Liver (tissue), 2 donors: ENCODE results near the gene CORO7.

ENCODE experiments used
- CTCF ChIP-seq: fragments of 150-350 bp; IDR thresholded peaks from 2 replicates; pipeline ENCODE4 v1.5.1; 2017; ENCODE audit warnings: improper control_type of control experiment, low read depth, low read length; ENCODE audit not compliant: missing input control
- REST ChIP-seq: IDR thresholded peaks from 2 replicates; pipeline ENCODE4 v1.6.1; 2016; ENCODE audit warnings: antibody characterized with exemption, mild to moderate bottlenecking
- YY1 ChIP-seq: IDR thresholded peaks from 2 replicates; pipeline ENCODE4 v1.6.1; 2016; ENCODE audit warnings: antibody characterized with exemption, mild to moderate bottlenecking
- donor health status: healthy.

GRCh38 chr16:4401094-4401501 is 15.3 kb downstream of the CORO7 start:
- TF ChIP-seq CTCF (no peak), REST (no peak), YY1 (no peak)
